NCI-H2171 (cell line): ENCODE results near the gene CCNI.
"Not testable (repeated sequence)": the region's sequence is repeated elsewhere in the genome, so short reads cannot be mapped to it uniquely, and the experiment has no call there.

Source experiments
- DNase-seq: peaks from one replicate; lab custom pipeline; 2025; lab: John Stamatoyannopoulos, UW

The CCNI gene

DNA sequence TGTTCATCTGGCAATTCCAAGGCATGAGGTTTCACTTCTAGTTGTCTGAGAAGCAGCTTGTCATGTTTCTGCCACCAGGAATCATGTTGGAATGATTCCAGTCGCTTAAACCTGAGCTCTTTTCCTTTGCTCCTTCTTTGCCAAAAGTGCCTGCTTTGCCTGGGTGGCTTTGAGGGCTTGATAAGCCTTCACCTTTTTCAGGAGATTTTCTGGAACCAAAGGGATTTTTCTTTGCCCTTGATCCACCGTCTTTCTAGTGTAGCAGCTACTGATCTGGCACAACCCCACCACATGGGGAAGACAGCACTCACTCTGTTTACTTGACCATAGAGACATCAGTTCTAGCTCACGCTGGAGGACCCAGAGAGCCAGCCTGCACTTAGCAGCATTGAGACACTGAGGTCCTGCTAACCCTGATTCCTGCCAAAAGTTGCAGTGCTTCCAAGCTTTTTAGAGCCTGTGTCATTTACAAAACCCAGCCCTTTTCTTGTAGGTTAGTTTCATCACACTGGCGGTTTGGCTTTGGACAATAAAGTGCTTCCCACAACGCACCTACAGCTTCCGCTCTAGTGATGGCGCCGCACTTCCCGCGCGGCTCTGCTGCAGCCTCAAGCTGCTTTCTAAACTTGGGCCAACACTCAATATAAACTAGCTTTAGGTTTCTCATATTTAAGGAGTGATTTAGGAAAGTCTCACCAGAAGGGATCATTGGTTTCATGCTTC is 7.3 kb upstream of the CCNI start:
- no peak for DNase-seq

DNA sequence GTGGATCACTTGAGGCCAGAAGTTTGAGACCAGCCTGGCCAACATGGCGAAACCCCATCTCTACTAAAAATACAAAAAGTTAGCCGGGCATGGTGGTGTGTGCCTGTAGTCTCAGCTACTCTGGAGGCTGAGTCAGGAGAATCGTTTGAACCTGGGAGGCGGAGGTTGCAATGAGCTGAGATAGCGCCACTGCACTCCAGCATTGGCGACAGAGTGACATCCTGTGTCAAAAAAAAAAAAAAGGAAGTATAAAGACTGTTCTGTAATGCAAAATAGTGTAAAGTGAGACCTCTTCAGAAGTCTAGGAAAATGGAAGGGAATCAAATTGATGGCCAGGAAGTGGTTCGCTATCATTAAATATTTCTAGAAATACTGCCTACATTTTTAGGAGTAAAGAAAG is 5.0 kb upstream of the CCNI start:
- not testable (repeated sequence) for DNase-seq

DNA sequence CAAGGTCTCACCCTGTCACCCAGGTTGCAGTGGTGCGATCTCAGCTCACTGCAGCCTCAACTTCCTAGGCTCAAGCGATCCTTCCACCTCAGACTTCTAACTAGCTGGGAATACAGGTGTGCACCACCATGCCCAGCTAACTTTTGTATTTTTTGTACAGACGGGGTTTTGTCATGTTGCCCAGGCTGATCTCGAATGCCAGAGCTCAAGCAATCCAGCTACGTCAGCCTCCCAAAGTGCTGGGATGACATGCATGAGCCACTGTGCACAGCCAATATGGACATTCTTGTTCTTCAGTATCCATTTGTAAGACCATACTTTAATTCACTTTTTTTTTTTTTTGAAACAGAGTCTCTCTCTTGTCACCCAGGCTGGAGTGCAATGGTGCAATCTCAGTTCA is 3.5 kb upstream of the CCNI start:
- DNase-seq = no peak

DNA sequence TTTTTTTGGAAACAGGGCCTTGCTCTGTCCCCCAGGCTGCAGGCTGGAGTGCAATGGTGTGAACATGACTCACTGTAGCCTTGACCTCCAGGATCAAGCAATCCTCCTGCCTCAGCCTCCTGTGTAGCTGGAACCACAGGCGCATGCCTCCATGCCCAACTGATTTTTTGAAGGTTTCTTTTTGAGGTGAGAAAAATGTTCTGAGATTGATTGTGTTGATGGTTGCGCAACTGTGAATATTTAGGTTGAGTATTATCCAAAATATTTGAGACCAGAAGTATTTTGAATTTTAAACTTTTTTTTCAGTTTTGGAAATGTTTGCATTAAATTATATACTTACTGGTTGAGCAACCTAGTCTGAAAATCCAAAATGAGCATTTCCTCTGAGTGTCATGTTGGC is 2.6 kb upstream of the CCNI start:
- no peak for DNase-seq

DNA sequence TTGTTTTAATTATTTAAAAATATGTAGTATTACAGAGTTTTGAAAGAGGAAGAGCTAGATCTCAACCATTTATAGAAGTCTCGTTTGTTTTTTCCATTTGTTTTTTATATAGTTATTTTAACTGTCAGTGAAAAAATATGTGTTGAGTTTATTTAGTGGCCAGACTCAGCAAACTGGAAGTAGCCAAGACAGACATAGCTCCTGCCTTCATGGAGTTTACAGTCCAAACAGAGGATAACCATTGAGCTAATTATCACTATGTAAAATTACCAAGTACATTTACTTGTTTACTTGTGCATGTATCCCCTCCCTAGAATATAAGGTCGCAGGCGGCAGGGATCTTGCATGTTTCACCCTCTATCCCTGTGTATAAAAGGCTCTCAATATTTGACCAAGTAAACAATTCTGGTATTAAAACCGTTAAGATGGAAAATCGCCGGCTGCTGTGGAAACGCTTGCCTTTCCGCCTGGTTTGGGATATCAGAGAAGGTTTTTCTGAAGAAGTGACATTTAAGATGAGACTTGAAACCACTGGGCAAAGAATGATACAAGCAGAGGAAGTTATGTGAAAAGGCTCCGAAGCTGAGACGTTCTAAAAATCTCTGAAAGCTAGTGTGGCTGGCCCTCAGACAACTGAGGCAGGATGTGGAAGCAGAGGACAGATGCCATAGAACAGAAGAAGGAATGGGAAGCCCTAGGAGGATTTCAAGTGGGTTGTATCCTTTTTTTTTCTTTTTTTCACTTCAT is 1.3 kb upstream of the CCNI start:
- DNase-seq = no peak

DNA sequence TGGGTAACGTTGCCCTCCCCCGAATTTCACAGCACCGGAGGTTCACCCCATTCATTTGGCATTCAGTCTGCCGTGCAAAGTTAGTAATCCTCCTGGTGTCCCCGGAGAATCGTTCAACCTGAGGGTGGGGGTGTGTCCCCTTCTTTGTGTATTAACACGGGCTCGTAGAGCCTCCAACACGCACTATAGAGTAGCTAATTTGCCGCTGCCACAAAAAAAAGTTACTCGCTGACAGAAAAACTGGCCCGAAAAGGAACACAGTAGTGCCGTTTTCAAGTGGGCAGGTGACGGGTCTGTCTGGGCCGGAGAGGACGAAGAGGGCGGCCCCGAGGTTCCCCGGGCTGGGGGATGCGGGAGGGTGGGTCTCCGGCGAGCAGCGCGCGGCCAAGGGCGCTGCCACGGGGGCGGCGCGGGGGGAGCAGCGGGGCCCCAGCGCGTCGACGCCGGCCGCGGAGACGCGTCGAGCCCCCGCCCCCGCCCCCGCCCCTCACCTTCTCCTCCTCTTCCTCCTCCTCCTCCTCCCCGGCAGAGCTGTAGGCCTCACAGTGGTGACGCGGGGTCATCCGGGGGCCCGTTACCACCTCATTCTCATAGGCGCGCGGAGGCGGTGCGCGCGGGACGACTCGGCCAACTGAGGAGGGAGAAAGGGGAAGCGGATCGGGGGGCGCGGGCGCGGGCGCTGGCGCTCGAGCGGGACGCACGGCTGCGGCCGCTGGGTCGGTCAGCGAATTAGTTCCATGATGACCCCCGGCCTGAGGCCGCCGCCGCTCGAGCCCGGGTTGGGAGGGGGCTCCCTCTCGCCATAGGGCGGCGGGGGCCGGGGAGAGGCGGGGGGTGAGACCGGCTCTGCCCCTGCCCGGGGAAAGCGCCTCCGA is 571 bp downstream of the CCNI start:
- DNase-seq = peak; percentile 7

DNA sequence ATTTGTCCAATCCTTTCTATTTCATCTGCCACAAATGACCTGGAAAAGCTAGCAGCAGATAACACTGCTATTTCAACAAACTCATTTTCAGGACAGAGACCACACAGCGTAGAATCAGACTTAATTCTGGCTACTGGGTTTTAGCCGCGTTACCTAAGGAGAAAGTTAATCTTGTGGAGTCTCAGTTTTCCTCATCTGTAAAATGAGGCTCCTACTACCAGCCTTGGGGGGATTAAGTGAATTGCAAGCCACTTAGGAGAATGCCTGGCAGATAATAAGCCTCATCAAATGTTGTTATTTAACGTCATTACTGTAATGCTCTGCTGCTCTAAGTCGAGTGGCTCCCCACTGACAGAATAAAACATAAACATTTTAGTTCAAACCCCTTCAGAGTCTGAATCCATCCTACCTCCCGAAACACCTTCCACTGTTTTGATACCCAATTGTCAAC is 1.4 kb downstream of the CCNI start:
- DNase-seq = no peak

DNA sequence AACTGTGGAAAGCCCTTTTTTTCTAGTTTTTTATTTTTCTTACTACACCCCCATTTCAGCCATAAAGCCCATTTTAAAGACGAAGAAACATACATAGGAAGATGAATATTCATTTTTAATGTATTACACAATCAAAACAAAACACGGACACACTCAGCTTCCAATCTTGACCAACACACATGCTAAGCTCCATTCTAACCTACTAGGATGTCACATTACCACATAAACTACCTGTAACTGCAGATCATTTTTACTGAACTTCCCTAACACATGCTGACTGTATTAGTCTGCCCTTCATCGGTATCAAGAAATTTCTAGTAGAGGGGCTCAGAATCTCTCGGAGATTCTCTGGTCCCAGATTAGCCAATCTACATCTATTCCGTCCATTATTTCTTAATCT is 1.8 kb downstream of the CCNI start:
- DNase-seq = no peak

DNA sequence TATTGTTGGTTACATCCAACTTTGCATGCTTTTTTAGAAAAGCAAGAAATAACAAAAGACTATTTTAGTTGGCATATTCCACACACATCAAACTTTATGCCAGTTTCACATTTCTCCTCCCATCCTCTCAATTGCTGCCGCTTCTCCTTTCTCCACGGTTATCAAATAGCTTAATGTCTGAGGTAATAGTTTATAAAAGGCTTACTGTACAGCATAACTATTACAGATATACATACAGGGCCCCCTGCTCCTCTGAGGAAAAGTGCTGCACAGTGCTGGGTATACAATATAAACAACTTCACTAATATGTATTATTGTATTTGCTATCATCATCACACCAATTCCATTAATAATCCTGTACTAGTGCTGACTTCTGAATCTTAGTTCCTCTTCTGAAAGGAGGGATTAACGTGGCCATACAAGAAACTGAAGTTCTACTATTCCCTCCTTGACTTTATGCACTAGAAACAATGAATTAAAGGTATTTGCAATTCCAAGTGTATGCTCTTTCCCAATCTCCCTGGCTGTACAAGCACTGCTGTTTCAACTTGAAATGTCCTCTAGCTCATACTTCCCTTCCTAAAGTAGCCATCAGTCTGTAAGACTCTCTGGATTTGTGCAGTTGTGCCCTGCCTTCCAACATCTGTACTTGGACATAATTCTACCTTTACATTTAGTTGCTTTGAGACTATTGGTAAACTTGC is 2.5 kb downstream of the CCNI start:
- DNase-seq = no peak

DNA sequence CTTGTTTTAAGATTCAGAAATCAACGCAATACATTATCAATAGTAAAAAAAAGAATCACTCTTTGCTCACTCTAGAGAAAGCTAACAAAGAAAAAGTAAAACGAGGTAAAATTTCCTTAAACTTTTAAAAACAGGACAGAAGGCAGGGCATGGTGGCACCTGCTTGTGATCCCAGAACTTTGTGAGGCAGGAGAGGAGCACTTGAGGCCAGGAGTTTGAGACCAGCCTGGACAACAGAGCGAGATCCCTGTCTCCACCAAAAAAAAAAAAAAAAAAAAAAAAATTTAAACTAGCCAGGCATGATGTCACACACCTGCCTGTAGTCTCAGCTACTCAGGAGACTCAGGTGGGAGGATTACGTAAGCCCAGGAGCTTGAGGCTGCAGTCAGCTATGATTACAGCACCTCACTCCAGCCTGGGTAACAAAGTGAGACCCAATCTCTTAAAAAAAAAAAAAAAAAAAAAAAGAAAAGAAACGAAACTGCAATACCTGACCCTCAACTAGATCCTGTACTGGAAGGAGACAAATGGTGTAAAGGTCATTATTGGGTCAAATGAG is 3.5 kb downstream of the CCNI start:
- DNase-seq = no peak

DNA sequence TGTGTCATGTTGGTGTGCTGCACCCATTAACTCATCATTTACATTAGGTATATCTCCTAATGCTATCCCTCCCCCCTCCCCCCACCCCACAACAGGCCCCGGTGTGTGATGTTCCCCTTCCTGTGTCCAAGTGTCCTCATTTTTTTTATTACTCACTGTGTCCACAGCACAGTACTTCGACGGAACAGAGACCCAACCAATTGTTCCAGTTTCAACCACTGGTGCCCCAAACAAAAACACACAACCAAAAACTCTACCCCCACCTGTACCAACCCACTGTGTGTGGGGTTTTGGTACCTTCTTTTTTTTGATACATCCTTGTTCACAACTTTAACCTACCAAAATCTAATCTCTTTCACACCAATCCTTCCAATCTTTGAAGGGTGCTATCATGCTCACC is 6.3 kb downstream of the CCNI start:
- DNase-seq = not testable (repeated sequence)

DNA sequence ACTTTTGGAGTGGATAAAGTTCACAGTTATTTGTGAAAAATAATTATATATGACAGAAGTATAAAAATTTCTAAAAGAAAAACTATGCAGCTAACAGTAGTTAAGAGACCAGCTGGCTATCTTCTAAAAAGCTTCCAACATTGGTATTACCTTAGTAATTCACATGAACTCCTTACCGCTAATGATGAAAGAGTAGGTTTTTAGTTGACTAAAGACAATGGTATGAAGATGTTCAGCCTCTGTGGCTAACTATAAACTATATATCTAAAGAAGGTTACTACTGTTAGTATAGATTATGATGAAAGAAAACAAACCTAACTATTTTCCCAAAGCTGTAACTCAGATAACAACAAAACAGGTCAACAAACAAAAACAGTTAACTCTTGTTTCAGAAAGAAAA is 10.4 kb downstream of the CCNI start:
- no peak for DNase-seq

DNA sequence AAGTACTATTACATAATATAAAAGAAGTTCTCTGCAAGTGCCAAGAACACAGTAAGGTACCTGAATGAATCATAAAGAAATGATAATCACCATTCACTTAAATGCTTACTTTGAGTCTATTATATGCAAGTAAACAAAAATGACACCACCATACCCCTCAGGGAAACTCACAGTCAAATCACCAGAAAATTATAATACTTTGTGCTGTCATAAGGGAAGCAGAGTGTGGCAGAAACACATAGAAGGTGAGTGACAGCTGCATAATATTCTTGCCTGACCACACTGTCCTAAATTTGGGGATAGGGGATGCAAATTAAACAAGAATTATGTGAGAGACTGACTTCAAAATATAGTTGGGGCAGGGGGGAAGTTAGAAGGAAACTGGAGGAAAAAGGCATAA is 12.9 kb downstream of the CCNI start:
- no peak for DNase-seq

DNA sequence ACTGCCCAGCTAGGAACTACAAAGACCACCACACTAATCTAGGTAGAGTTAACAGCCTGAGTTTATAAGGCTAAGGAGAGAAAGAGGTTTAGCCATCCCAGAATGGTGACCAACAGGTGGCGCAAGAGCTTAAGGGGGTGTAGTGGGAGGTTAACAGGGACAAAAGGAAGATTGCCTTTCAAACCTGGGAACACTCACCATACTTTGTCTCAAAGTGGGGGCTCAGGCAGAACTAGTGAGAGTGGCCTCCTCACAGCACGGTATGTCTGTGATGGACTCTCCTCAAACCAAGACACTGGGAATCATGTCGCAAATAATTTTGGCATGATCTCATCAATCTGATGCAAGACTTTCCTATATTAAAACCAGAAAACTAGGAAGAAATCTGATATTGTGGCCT is 23.4 kb downstream of the CCNI start:
- DNase-seq = no peak

DNA sequence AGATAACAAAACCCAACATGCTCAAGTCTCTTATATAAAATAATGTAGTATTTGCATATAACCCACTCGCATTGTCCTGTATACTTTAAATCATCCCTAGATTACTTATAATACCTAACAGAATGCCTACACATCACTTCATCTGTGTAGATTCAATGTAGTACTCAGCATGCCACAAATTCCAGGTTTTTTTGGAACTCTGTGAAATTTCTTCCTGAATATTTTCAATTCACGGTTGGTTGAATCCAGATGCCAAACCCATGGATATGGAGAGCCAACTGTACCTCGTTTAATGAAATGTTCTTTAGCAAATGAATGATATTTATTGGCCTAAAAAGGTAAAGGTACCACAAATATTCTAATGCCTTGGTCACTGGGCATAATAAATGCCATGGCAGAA is 24.8 kb downstream of the CCNI start:
- no peak for DNase-seq

DNA sequence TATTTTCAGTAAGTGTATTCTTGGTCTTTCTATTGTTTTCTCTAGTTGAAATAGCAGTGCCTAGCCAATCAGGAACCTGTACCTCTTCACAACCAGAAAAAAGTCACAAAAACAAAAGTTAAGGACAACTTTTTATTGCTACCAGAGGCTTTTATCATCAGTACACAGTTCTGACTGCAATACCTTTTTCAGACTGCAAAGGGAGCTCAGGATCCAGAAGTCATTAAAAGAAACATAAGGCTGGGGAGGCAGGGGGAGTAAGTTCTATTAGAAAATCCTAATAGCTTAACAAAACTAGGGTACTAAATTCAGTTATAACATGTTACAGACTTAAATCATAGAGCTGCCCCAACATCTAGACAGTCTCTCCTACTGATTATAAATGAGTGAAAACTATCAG is 28.8 kb downstream of the CCNI start:
- DNase-seq = no peak

DNA sequence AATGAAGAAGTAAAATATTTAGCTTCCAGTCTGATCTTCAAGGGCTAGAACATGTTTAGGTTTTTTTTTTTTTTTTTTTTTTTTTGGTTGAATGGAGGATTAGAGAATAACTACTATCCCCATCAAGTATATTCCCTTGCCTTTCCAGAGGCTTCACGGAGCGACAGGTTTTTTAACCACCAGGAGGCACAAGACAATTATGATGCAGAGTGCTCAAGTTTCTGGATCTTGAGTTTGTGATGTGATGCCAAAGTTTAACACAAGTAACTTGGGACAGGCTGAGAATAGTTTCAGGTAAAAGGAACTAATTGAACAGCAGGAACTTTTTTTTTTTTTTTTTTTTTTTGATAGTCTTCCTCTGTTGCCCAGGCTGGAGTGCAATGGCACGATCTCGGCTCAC is 30.3 kb downstream of the CCNI start:
- DNase-seq = no peak

DNA sequence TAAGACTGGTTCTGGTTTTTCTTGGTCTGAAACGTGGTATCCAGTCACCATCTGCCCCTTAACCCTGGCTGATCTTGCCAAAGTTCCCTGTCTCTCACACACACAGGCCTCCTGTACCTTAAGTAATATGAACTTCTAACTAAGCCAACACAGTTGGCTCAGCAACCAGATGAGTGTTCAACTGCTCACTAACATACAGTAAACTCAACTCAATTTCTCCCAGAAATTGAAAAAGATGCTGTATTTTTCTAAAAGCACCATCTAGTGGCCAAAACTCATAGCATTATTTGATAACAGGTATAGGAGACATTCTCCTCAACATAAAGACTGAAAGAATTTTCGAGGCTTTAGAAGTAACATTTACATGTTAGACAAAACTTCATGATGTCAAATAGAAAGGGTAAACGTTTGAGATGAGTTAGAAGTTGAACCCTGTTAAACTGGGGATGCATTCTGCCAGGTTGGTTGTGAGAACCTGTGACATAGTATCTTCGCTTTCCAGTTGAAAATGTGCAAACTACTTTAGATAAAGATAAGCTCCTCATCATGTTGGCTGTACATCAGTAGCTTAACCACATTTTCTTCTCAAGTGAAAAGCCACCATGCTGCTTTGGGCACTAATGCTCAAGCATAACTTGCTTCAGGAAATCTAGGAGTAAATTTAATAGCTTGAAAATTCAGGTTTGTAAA is 31.2 kb downstream of the CCNI start:
- no peak for DNase-seq

DNA sequence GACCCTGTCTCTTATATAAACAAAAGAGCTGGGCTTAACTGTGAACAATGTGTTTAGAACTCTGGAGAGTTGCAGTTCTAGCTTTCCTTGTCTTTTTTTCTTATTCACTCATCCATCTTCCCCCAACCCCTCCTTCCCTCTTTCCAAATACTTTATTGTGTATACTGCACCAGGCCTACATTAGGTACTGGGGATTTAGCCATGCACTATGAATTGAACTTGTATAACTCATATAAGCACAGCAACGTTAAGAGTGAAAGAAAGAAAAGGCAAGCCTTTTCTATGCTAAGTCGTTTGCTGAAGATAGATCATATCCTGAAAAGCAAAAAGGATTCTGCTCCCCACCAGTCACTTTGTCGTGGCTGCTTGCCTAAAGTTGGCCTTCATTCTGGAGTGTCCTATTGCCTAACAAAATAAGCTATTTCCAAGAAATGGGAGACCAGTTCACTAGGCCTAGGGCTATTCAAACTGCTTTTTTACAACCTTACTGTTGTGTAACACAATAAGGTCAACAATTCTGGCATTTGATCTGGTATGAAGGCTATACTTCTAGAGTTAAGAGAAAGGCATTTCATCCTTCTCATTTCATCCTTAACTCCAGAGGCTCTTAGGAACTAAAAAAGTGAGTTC is 32.2 kb downstream of the CCNI start:
- no peak for DNase-seq

DNA sequence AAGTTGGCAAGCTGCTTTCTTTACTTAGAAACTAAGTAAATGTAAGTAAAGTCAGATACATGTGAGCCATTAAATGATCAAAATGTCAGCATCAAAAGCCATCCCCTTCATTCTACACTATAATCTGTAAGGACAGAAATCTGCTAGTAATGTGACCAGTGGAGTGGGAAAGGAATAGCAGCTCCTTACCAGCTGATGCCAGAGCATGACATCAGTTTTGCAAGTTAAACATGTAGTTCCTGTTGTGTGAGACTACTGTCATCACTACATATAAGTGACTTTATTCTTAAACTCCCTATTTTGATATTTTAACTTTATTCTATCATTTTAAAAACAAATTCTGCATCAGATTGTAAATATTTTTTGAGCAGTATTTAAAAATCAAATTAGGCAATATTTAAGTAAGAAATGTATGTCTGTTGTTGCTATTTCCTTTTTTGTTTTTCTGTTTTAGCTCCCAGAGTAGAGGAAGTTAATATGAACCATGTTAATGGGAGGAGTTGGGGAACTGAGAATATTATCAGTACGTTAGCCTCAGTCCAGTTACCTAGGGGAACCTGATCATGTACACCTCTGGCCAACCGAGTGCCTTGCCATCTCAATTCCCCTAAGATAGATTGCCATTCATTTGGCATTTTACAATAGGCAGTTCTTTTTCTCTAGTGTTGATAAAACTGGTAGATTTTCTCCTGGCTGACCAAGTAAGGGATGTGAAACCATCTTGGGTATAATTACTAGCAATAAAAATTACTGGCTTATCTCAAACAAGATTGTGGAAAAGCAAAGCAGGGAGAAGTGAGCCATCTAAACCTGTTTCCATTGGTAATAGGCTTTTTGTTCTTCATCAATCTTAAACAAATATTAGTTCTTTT is 34.7 kb downstream of the CCNI start:
- DNase-seq = no peak
